Cardiac muscle cell (in vitro differentiated cells and primary cell): ENCODE measurements around the gene LAMC1. TPM values are rescaled to one million over a fixed set of nuclear protein-coding genes. Genes with fewer than 3 reads are reported as not detected.
A peak's percentile ranks its signal among the peaks of the same experiment; 100 is the strongest.

Source experiments
- DNase-seq, 2 donors: peaks; one replicate each; pipeline versions ENCODE4 v3.0.0 to v3.0.0-alpha.2; 2010 to 2017; ENCODE audit warnings: low read depth in 1 of 2, low spot score in 1 of 2
- H3K27ac ChIP-seq: fragments of 200-600 bp; sonication (generic); 2 replicates; pipeline ENCODE4 v1.5.1; 2016
- H3K27me3 ChIP-seq: fragments of 200-600 bp; sonication (generic); 2 replicates; pipeline ENCODE4 v1.6.0; 2016; ENCODE audit warnings: control low read depth
- H3K36me3 ChIP-seq: fragments of 200-600 bp; sonication (generic); 2 replicates; pipeline ENCODE4 v1.5.1; 2016; ENCODE audit warnings: control low read depth
- H3K4me1 ChIP-seq: fragments of 200-600 bp; sonication (generic); 2 replicates; pipeline ENCODE4 v1.8.1; 2017; ENCODE audit warnings: low read depth, mild to moderate bottlenecking, mixed run types
- H3K4me3 ChIP-seq: fragments of 200-600 bp; sonication (generic); 2 replicates; pipeline ENCODE4 v1.5.1; 2016; ENCODE audit warnings: mild to moderate bottlenecking
- H3K9me3 ChIP-seq: fragments of 200-600 bp; sonication (generic); 2 replicates; pipeline ENCODE4 v1.5.1; 2017; ENCODE audit warnings: low read depth, mild to moderate bottlenecking, control low read depth
- CTCF ChIP-seq: IDR thresholded peaks from 2 replicates; pipeline ENCODE4 v1.5.1; 2012; ENCODE audit warnings: low read depth, mild to moderate bottlenecking, low read length
- polyA plus RNA-seq: library from polyadenylated mRNA; unstranded; fragments of >200 nt; fragmentation: Nextera tagmentation; extraction: Ambion mirVana; gene quantifications from 2 replicates; pipeline ENCODE4 v1.2.1, GENCODE V29; 2016
- total RNA-seq: library from RNA; depleted of rRNA; stranded (reverse); fragments of >200 nt; gene quantifications from 2 replicates; pipeline ENCODE4 v1.2.3, GENCODE V29; 2016

The LAMC1 gene
- total and polyA plus RNA-seq, 2 experiments from 2014 or later = 66.4 to 329 TPM

- TF ChIP-seq CTCF = no peak
- Histone ChIP-seq H3K27me3 (no peaks in the 10 kb centered on the region), H3K4me1 (peaks cover 11% of the 10 kb centered on the region), H3K4me3 (no peak overlapping the region), H3K27ac (no peak overlapping the region), H3K36me3 (no peaks in the 10 kb centered on the region), H3K9me3 (no peaks in the 10 kb centered on the region)
- DNase-seq = peak in 1 of 2 donors; percentile 52
These were observed 6.4 kb downstream of the LAMC1 start for GRCh38 chr1:183029591-183030000.

GRCh38 chr1:183030053-183030452 lies 6.8 kb downstream of the LAMC1 start:
- TF ChIP-seq CTCF = no peak
- H3K4me3 ChIP-seq = no peak overlapping the region
- H3K27me3 ChIP-seq = no peaks in the 10 kb centered on the region
- no peak overlapping the region for H3K27ac ChIP-seq
- no peaks in the 10 kb centered on the region for H3K9me3 ChIP-seq
- peaks cover 7% of the 10 kb centered on the region for H3K4me1 ChIP-seq
- H3K36me3 ChIP-seq = no peaks in the 10 kb centered on the region
- DNase-seq = peak in 1 of 2 donors; percentile 85

- Histone ChIP-seq H3K27me3 (no peaks in the 10 kb centered on the region), H3K9me3 (no peaks in the 10 kb centered on the region), H3K27ac (no peak overlapping the region), H3K36me3 (no peaks in the 10 kb centered on the region), H3K4me1 (peaks cover 6% of the 10 kb centered on the region), H3K4me3 (no peak overlapping the region)
- DNase-seq = no peak
- TF ChIP-seq CTCF = no peak
These were observed 9.1 kb downstream of the LAMC1 start for GRCh38 chr1:183032122-183032921.

GRCh38 chr1:183033205-183033604 lies 10.0 kb downstream of the LAMC1 start:
- no peak for TF ChIP-seq CTCF
- Histone ChIP-seq H3K9me3 (no peaks in the 10 kb centered on the region), H3K27me3 (no peaks in the 10 kb centered on the region), H3K4me1 (peaks cover 11% of the 10 kb centered on the region), H3K4me3 (no peak overlapping the region), H3K36me3 (no peaks in the 10 kb centered on the region), H3K27ac (no peak overlapping the region)
- no peak for DNase-seq

GRCh38 chr1:183034682-183035081 lies 11.5 kb downstream of the LAMC1 start:
- no peak for TF ChIP-seq CTCF
- peaks cover 17% of the 10 kb centered on the region for H3K4me1 ChIP-seq
- peak overlapping the region; percentile 58 for H3K27ac ChIP-seq
- no peaks in the 10 kb centered on the region for H3K27me3 ChIP-seq
- H3K36me3 ChIP-seq = no peaks in the 10 kb centered on the region
- no peak for DNase-seq
- H3K9me3 ChIP-seq = no peaks in the 10 kb centered on the region
- no peak overlapping the region for H3K4me3 ChIP-seq
